Loucy (cell line): ENCODE data around the gene DHRS7B.

Source experiments
- H2AFZ ChIP-seq: fragments of 200-600 bp; sonication (generic); 2 replicates; pipeline ENCODE4 v1.6.0; 2016; ENCODE audit warnings: antibody characterized with exemption, mild to moderate bottlenecking, low read length, moderate library complexity
- H3F3A ChIP-seq: fragments of 200-600 bp; 2 replicates; pipeline ENCODE4 v1.6.0; 2016; ENCODE audit warnings: antibody characterized with exemption, low read depth, mild to moderate bottlenecking
- H3K27me3 ChIP-seq: fragments of 200-600 bp; sonication (generic); 2 replicates; pipeline ENCODE4 v1.6.1; 2014; ENCODE audit warnings: low read length, mild to moderate bottlenecking; ENCODE audit not compliant: insufficient read depth, poor library complexity, severe bottlenecking
- H3K36me3 ChIP-seq: fragments of 200-600 bp; sonication (generic); 2 replicates; pipeline ENCODE4 v1.6.1; 2016; ENCODE audit warnings: low read length; ENCODE audit not compliant: insufficient read depth
- H3K4me1 ChIP-seq: fragments of 200-600 bp; sonication (generic); 2 replicates; pipeline ENCODE4 v1.5.1; 2014; ENCODE audit warnings: low read length, mild to moderate bottlenecking; ENCODE audit not compliant: insufficient read depth, poor library complexity, severe bottlenecking
- H3K4me2 ChIP-seq: fragments of 200-600 bp; sonication (generic); 2 replicates; pipeline ENCODE4 v1.6.0; 2014; ENCODE audit warnings: antibody characterized with exemption, low read length, low read depth, mild to moderate bottlenecking; ENCODE audit not compliant: poor library complexity, severe bottlenecking
- H3K4me3 ChIP-seq: fragments of 200-600 bp; sonication (generic); 2 replicates; pipeline ENCODE4 v1.5.1; 2014; ENCODE audit warnings: low read length, mild to moderate bottlenecking, mixed read lengths; ENCODE audit not compliant: poor library complexity, severe bottlenecking
- H3K79me2 ChIP-seq: fragments of 200-600 bp; sonication (generic); 2 replicates; pipeline ENCODE4 v1.6.1; 2014; ENCODE audit warnings: low read length; ENCODE audit not compliant: insufficient read depth
- H3K9ac ChIP-seq: fragments of 200-600 bp; sonication (generic); 2 replicates; pipeline ENCODE4 v1.6.0; 2014; ENCODE audit warnings: mild to moderate bottlenecking, low read depth, low read length, moderate library complexity; ENCODE audit not compliant: poor library complexity, severe bottlenecking
- H3K9me2 ChIP-seq: fragments of 200-600 bp; sonication (generic); replicated peaks from 2 replicates; pipeline ENCODE4 v1.6.1; 2016; ENCODE audit warnings: low read depth, low read length, mixed read lengths
- H3K9me3 ChIP-seq: fragments of 200-600 bp; sonication (generic); 2 replicates; pipeline ENCODE4 v1.6.1; 2014; ENCODE audit warnings: mild to moderate bottlenecking, antibody characterized with exemption, low read length, low read depth; ENCODE audit not compliant: insufficient read depth
- H4K20me1 ChIP-seq: fragments of 200-600 bp; sonication (generic); 2 replicates; pipeline ENCODE4 v1.6.0; 2014; ENCODE audit warnings: antibody characterized with exemption, low read length, mild to moderate bottlenecking; ENCODE audit not compliant: insufficient read depth, poor library complexity, severe bottlenecking
- EZH2phosphoT487 ChIP-seq: fragments of 200-600 bp; IDR thresholded peaks from 2 replicates; pipeline ENCODE4 v1.6.1; 2018; ENCODE audit warnings: antibody characterized with exemption, mild to moderate bottlenecking, moderate library complexity, borderline replicate concordance
- TF ChIP-seq, protein P1 (sequence below): fragments of 200-600 bp; sonication (generic); conservative IDR thresholded peaks from 2 replicates; pipeline ENCODE4 v1.5.1; 2014; ENCODE audit warnings: mild to moderate bottlenecking, antibody characterized with exemption, low read length

The DHRS7B gene

DNA sequence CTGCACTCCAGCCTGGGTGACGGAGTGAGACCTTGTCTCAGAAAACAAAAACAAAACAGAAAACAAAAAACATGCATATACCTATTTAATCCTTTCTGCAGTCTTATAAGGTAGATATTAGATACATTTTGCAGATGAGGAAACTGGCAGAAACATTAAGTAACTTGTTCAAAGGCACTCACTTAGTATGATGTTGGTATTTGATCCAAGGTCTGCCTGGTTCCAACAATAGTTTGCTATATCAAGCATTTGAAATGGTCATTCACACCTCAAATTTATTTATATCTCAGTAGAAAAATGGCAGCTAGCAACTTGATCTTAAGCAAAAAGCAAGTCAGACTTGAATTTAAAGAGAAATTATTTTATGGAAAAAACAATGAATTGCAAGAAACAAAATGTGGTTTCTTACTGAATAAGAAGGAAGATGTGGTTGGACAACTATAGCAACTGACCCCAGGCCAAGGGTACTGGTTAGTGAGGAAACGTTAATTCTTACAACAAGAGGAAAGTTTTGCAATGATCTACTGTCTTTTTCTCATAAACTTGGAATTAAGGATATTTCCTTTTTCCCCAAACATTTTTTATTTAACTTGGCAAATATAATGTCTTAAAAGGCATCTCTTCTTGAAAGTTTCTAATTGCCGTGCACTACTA, 19.7 kb downstream of the DHRS7B start:
- H3K9ac ChIP-seq = no peak overlapping the region

DNA sequence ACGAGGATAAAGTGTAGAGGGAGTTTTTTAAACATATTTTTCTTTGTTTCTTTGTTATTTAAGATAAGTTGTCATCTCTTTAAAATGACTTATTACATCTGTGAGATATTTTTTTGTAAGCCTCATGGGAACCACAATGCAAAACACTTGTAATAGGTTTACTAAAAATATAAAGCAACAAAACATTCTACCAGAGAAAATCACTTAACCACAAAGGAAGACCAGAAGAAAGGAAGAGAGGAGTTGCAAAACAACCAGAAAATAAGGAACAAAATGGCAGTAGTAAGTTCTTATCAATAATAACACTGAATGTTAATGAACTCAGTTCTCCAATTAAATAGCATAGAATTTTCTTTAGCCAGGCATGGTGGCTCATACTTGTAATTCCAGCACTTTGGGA, 22.9 kb downstream of the DHRS7B start:
- Histone ChIP-seq H2AFZ (no peak overlapping the region), H3K36me3 (no peaks in the 10 kb centered on the region), H3K27me3 (no peaks in the 10 kb centered on the region), H3K9ac (no peak overlapping the region), H3K9me3 (peaks cover 11% of the 10 kb centered on the region; the same call in 1 of the 2 replicates), H3K4me1 (no peaks in the 10 kb centered on the region), H3K4me2 (no peak overlapping the region), H3K79me2 (no peaks in the 10 kb centered on the region), H3K9me2 (no peaks in the 10 kb centered on the region), H3F3A (no peaks in the 10 kb centered on the region), H4K20me1 (no peaks in the 10 kb centered on the region), H3K4me3 (no peak overlapping the region)
- TF ChIP-seq, protein P1, sequence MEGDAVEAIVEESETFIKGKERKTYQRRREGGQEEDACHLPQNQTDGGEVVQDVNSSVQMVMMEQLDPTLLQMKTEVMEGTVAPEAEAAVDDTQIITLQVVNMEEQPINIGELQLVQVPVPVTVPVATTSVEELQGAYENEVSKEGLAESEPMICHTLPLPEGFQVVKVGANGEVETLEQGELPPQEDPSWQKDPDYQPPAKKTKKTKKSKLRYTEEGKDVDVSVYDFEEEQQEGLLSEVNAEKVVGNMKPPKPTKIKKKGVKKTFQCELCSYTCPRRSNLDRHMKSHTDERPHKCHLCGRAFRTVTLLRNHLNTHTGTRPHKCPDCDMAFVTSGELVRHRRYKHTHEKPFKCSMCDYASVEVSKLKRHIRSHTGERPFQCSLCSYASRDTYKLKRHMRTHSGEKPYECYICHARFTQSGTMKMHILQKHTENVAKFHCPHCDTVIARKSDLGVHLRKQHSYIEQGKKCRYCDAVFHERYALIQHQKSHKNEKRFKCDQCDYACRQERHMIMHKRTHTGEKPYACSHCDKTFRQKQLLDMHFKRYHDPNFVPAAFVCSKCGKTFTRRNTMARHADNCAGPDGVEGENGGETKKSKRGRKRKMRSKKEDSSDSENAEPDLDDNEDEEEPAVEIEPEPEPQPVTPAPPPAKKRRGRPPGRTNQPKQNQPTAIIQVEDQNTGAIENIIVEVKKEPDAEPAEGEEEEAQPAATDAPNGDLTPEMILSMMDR = no peak
- TF ChIP-seq EZH2phosphoT487 = no peak

More for the DNA sequence above, 19.7 kb downstream of the DHRS7B start:
- no peaks in the 10 kb centered on the region for H3K36me3 ChIP-seq
- no peak overlapping the region for H3K4me3 ChIP-seq
- no peaks in the 10 kb centered on the region for H3F3A ChIP-seq
- 0 out of 2 replicates have a peak, but pooled peaks cover 4% of the 10 kb centered on the region for H3K9me3 ChIP-seq
- no peaks in the 10 kb centered on the region for H3K79me2 ChIP-seq
- H2AFZ ChIP-seq = no peak overlapping the region
- H3K4me2 ChIP-seq = no peak overlapping the region
- no peaks in the 10 kb centered on the region for H3K9me2 ChIP-seq
- TF ChIP-seq, protein P1 = no peak
- TF ChIP-seq EZH2phosphoT487 = no peak
- no peaks in the 10 kb centered on the region for H3K4me1 ChIP-seq
- no peaks in the 10 kb centered on the region for H3K27me3 ChIP-seq
- H4K20me1 ChIP-seq = no peaks in the 10 kb centered on the region

DNA sequence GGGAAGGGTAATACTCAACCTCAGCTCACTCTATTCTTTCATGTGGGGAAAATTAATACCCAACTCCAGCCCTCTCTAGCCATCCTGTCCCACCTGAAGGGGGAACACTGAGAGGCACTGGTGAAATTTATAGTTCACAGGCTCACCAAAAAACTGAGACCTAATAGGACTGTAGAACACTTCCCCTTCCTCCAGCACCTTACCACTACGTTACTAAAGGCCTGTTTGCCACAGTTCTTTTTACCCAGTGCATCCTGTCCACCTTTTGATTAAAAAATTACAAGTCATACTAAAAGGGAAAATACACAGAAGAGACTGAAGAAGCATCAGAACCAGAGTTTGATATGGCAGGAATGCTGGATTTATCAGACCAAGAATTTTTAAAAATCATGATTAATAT, 26.0 kb downstream of the DHRS7B start:
- TF ChIP-seq EZH2phosphoT487 = no peak
- TF ChIP-seq, protein P1 = no peak
- Histone ChIP-seq H3K9me2 (no peaks in the 10 kb centered on the region), H3K4me3 (no peak overlapping the region), H2AFZ (no peak overlapping the region), H3K9ac (no peak overlapping the region), H3F3A (no peaks in the 10 kb centered on the region), H3K27me3 (no peaks in the 10 kb centered on the region), H4K20me1 (no peaks in the 10 kb centered on the region), H3K4me2 (no peak overlapping the region), H3K9me3 (peaks cover 11% of the 10 kb centered on the region; the same call in 1 of the 2 replicates), H3K79me2 (no peaks in the 10 kb centered on the region), H3K4me1 (no peaks in the 10 kb centered on the region), H3K36me3 (no peaks in the 10 kb centered on the region)
